Panc1 (cell line): ENCODE data around the gene TCF15.

Source experiments
- POLR2AphosphoS5 ChIP-seq: IDR thresholded peaks from 2 replicates; pipeline ENCODE4 v1.6.1; 2012; ENCODE audit warnings: mild to moderate bottlenecking, low read depth, low read length, moderate library complexity
- TF ChIP-seq, protein P1 (sequence below): fragments of 450-650 bp; IDR thresholded peaks from 2 replicates; pipeline ENCODE4 v1.5.1; 2017; ENCODE audit warnings: mild to moderate bottlenecking

DNA sequence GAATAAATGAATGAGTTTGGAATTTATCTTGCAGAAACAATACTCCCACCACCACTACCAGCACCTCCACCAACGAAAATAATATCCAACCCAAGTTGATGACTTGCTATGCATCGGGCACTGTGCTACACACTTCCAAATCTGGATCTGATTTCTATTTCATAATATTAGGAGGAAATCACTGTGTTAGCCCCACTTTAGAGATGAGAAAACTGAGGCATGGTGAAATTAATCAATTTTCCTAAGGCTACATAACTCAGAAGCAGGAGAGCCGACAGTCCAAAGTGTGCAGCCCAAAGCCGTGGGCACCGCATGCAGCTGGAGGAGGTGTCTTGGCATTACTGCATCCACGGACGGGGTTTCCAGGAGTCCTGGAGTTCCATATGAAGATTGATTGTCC is 17.6 kb downstream of the TCF15 start:
- TF ChIP-seq, protein P1, sequence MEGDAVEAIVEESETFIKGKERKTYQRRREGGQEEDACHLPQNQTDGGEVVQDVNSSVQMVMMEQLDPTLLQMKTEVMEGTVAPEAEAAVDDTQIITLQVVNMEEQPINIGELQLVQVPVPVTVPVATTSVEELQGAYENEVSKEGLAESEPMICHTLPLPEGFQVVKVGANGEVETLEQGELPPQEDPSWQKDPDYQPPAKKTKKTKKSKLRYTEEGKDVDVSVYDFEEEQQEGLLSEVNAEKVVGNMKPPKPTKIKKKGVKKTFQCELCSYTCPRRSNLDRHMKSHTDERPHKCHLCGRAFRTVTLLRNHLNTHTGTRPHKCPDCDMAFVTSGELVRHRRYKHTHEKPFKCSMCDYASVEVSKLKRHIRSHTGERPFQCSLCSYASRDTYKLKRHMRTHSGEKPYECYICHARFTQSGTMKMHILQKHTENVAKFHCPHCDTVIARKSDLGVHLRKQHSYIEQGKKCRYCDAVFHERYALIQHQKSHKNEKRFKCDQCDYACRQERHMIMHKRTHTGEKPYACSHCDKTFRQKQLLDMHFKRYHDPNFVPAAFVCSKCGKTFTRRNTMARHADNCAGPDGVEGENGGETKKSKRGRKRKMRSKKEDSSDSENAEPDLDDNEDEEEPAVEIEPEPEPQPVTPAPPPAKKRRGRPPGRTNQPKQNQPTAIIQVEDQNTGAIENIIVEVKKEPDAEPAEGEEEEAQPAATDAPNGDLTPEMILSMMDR, result no peak
- no peak for TF ChIP-seq POLR2AphosphoS5
